MCF 10A (cell line): ENCODE data around the gene HOXB8. TPM values are rescaled to one million over a fixed set of nuclear protein-coding genes. Genes with fewer than 3 reads are reported as not detected.

Experiments used
- BruUV-seq: library from RNA; stranded (reverse); fragments of 400-500 nt; replicated peaks from 2 replicates; lab custom pipeline; 2021; lab: Mats Ljungman, UMichigan
- CTCF ChIA-PET: fragments of 300-600 bp; sonication (Branson Sonifier 250); formaldehyde crosslinking; extraction: SDS; loops from one replicate; lab custom pipeline; 2021; ENCODE audit warnings: antibody characterized with exemption, inconsistent platforms; lab: Yijun Ruan, JAX
- POLR2A ChIA-PET: fragments of 300-600, 350-650 bp; sonication (Branson Sonifier 250); formaldehyde crosslinking; extraction: SDS; loops from one replicate; lab custom pipeline; 2020; ENCODE audit warnings: antibody characterized with exemption, inconsistent platforms; lab: Yijun Ruan, JAX
- DNase-seq: peaks from one replicate; pipeline ENCODE4 v3.0.0-alpha.2; 2018; ENCODE audit not compliant: unreplicated experiment
- H3K27ac Mint-ChIP-seq: one replicate; pipeline ENCODE4 v1.8.0; 2022; ENCODE audit warnings: mild to moderate bottlenecking, low read depth, mixed read lengths; ENCODE audit not compliant: unreplicated experiment
- H3K27me3 Mint-ChIP-seq: one replicate; pipeline ENCODE4 v1.8.0; 2022; ENCODE audit warnings: mixed read lengths; ENCODE audit not compliant: insufficient read depth, unreplicated experiment
- H3K36me3 Mint-ChIP-seq: one replicate; pipeline ENCODE4 v1.8.0; 2022; ENCODE audit warnings: mild to moderate bottlenecking, moderate library complexity, mixed read lengths; ENCODE audit not compliant: insufficient read depth, unreplicated experiment
- H3K4me1 Mint-ChIP-seq: one replicate; pipeline ENCODE4 v1.8.0; 2022; ENCODE audit warnings: mixed read lengths; ENCODE audit not compliant: insufficient read depth, unreplicated experiment
- H3K4me3 Mint-ChIP-seq: one replicate; pipeline ENCODE4 v1.8.0; 2022; ENCODE audit warnings: mild to moderate bottlenecking, moderate library complexity, mixed read lengths; ENCODE audit not compliant: unreplicated experiment
- H3K9me3 Mint-ChIP-seq: one replicate; pipeline ENCODE4 v1.8.0; 2022; ENCODE audit warnings: mixed read lengths; ENCODE audit not compliant: unreplicated experiment
- CTCF ChIP-seq: fragments of 200-600 bp; IDR thresholded peaks from one replicate; pipeline ENCODE4 v1.8.0; 2022; ENCODE audit warnings: antibody characterized with exemption, mild to moderate bottlenecking; ENCODE audit not compliant: unreplicated experiment
- intact Hi-C: fragments of 100-400 bp; cut with micrococcal nuclease; formaldehyde crosslinking; loops from 2 replicates; pipeline ENCODE4 v1.14.1; 2022
- total RNA-seq: library from RNA; stranded (reverse); gene quantifications from 2 replicates; pipeline ENCODE4 v1.2.3, GENCODE V29; 2022

HOXB8 gene
- total RNA-seq, 1 experiment from 2014 or later, result not detected

DNA sequence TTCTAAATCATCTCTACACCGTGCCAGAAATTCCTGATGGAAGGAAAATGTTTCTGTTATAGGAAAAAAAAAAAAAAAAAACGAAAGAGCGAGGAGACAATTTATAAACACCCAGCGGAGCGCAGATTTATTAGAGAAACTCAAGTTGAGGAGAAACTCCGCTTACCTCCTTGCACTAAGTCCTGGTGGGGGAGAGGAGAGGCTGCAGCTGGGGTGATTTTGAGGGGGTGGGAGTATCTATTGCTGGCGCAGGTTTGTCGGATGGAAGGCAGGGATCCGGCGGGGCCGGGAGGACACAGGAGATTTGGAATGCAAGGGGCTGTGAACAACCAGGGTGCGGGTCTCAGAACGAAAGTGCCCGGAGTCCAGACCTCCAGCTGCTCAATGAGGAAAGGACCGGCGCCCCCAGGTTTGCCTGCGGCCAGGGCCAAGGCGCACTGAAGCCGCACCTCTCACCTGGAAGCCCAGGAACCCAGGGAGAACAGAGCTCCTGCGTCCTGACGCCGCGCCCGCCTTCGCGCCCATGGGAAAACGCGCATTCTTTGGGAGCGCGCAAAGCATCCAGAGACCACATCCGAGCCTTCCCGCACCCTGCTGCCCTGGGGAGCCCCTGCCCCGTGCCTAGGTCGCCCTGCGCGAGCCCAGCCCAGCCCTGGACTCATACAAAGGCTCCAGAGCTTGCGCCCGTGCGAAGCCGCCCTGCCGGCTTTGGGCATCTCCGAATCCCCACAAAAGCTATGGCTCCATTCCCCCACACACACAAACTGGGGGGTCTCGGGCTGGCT, 2.6 kb upstream of the HOXB8 start:
- no peak for TF ChIP-seq CTCF
- intact Hi-C loops, result loop anchor here (1.0 to 2.0 kb wide), 5 partner anchors 309 to 592 kb away; no protein-coding TSS in a partner anchor
- ChIA-PET POLR2A (interaction anchor here (0.6 kb wide), 1 partner anchor 444 kb away, joined by 3 read pairs; no protein-coding TSS in a partner anchor), CTCF (interaction anchor here (0.5 to 2.7 kb wide), 14 partner anchors 8 to 884 kb away, joined by 3 to 10 read pairs (median 4); partner anchors contain the start of gene HOXB9)
- Mint-ChIP-seq H3K36me3 (peaks cover 7% of the 10 kb centered on the region), H3K27ac (no peak overlapping the region), H3K4me3 (no peak overlapping the region), H3K9me3 (no peaks in the 10 kb centered on the region), H3K27me3 (peaks cover 100% of the 10 kb centered on the region), H3K4me1 (peaks cover 4% of the 10 kb centered on the region)
- no peak for DNase-seq
- no TSS peak for BruUV-seq

DNA sequence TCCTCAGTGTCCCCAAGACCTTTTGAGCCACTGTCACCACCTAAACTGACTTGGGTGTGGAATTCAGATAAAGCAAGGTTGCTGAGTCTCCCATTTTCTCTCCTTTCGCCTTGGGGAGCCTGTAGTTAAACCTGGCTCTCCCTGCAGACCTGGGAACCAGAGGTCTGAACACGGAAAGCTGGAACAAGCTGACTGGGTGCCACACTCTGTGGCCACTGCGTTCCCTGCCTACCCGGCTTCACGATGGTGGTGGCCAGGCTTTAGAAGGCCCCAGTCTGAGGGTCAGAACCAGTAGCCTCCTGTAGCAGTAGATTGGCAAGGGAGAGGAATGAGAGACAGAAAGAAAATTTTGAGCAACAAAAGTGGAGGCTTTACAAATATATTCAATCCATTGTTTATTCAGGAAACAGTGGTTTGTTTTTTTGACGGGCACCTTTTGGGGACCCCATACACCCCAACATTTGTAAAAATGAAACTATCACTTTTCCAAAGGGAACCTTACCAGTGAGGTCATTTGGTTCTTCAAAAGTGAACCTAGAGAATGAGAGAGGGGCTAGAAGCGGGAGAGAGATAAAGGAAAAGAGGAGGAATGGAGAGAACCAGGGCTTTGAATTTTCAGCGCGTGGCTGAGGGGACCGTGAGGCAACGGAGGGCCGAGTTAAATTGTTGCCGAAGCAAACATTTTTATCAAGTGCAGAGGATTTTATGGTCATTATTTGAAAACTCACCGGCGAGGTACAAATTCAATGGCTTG, 1.8 kb upstream of the HOXB8 start:
- no peaks in the 10 kb centered on the region for H3K9me3 Mint-ChIP-seq
- peaks cover 4% of the 10 kb centered on the region for H3K4me1 Mint-ChIP-seq
- intact Hi-C loops, result no loop called here
- DNase-seq, result no peak
- H3K4me3 Mint-ChIP-seq, result no peak overlapping the region
- ChIA-PET CTCF (interaction anchor here (0.6 to 2.7 kb wide), 6 partner anchors 8 to 591 kb away, joined by 3 to 10 read pairs (median 4); partner anchors contain the start of gene HOXB9), POLR2A (no interaction called here)
- peaks cover 100% of the 10 kb centered on the region for H3K27me3 Mint-ChIP-seq
- BruUV-seq, result no TSS peak
- no peaks in the 10 kb centered on the region for H3K36me3 Mint-ChIP-seq
- no peak for TF ChIP-seq CTCF
- no peak overlapping the region for H3K27ac Mint-ChIP-seq

DNA sequence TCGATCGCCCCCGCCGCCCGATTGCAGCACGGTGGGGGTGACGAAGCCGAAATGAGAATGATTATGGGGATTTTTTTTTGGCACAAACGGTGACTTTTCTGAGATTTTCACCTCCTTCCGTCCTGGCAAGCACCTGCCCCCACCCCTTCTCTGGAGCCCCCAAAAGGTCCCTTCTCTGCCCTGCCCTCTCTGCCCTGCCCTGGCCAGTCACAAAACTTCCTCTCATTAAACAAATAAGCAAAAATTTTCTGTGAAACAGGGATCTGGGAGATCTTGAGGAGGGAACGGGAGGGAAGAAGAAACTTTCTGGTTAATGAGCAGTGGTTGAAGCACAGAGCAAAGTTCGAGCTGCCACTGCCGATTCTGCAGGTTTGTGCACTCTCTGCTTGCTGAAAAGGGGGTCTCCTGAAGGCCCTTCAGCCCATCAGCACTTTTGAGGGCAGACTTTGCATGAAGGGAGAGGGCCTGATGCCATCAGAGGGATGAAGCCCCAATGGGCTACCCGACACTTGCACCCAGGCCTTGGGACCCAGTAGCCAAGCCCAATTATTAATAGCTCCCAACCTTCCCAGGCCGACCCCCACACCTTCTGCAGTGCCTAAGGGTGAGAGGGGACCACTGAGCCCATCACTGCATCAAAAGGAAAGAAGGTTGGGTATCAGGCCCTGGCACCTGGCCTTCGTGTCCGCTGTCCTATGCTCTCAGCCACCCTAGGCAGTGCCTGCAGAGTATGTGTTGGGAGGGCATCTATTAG, 1.0 kb upstream of the HOXB8 start:
- Mint-ChIP-seq H3K4me1 (peaks cover 4% of the 10 kb centered on the region), H3K27me3 (peaks cover 100% of the 10 kb centered on the region), H3K9me3 (no peaks in the 10 kb centered on the region), H3K36me3 (no peaks in the 10 kb centered on the region), H3K4me3 (no peak overlapping the region), H3K27ac (no peak overlapping the region)
- CTCF ChIA-PET, result interaction anchor here (0.6 to 2.0 kb wide), 2 partner anchors 9 to 423 kb away, joined by 3 to 5 read pairs; partner anchors contain the start of gene HOXB9
- intact Hi-C loops, result no loop called here
- no TSS peak for BruUV-seq
- no peak for TF ChIP-seq CTCF
- no peak for DNase-seq
- POLR2A ChIA-PET, result no interaction called here
